ENCODE results near the gene NEMP2.

The NEMP2 gene, protein sequence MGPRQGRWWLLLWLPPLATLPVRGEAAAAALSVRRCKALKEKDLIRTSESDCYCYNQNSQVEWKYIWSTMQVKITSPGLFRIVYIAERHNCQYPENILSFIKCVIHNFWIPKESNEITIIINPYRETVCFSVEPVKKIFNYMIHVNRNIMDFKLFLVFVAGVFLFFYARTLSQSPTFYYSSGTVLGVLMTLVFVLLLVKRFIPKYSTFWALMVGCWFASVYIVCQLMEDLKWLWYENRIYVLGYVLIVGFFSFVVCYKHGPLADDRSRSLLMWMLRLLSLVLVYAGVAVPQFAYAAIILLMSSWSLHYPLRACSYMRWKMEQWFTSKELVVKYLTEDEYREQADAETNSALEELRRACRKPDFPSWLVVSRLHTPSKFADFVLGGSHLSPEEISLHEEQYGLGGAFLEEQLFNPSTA

DNA sequence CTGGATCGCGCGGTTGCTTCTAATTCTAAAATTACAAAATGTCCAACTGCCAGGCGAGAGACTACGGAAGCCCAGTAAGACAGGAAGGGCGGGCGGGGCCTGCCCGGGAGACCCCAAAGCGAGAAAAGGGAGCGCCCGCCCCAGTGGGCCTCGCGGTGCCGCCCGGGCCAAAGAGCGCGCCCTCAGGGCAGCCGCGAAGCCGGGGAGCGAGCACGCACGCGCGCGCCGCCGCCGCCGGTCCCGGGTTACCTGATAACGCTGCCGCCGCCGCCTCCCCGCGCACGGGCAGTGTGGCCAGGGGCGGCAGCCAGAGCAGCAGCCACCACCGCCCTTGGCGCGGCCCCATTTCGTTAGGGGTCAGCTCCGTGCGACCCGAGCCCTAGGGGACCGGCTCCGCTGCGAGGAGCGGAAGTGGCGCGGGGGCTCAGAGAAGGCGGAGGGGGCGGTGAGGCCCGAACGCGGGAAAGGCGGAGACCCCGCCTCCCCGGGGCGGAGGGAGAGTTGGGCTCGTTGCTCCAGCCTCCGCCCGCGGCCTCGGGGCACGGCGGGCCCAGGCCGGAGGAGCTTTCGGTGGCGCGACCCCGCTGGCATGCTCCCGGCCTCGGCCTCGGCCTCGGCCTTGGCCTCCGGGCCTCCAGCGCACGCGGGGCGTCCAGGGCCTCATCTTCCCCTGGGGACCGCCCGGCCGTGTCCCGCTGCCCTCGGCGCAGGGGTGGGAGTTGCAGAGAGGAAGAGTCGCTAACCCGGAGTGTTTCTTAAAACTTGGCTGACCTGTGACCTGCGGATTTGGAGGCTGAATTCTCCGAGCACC, at the start of gene NEMP2:
Gene NEMP2 (minus strand): TSS at position 413 of the 811 bp plus-strand sequence. CDS start 67 bp downstream, at position 346.
- Mint-ChIP-seq H3K36me3 (ENCODE audit: low read depth) (peaks cover 55% of the 10 kb centered on the region), H3K9me3 (peaks cover 29% of the 10 kb centered on the region), H3K27me3 (no peaks in the 10 kb centered on the region), H3K4me3 (peak within 1 kb of the TSS; percentile 96), H3K27ac (peak within 1 kb of the TSS; percentile 100), H3K4me1 (ENCODE audit: low read depth) (peaks cover 61% of the 10 kb centered on the region)
- peak; percentile 93 for DNase-seq

DNA sequence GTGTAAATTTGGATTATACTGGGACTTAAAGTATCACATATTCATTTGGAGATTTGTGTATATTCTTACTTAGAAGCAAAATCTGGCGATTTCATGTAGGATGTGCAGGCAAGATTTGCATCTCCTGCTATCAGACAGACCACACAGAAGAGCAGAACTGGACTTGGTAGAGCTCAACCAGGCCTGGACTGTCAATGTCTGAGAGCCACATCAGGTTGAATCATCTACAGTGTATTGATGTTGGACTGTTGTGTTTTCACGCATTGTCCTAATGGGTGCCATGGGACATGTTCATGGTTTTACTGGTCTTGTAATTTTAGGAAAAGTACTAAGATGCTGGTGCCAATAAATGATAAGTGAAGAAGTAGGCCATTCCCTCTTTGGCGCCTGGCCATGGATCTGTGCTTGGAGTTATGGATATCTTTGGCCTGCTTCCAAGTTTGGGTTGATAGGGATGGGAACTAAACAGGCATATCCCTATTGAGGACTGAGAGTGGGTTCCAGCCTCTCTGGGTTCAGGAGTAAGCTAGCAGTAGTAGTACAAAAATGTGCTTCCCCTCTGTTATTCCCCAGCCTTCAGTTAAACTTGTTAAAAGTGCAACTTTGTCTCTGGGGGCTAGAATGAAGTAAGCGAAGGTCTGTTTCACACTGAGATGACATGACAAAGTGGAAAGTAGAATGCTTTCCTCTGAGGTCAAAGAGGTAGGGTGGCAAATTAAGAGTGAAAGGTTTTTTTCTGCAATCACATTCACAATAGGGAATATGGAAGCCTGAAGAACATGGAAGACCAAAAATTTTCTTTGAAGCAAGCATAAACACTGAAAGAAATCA, 49.2 kb upstream of the NEMP2 start:
- DNase-seq, result no peak
- H3K36me3 Mint-ChIP-seq (ENCODE audit: low read depth), result no peaks in the 10 kb centered on the region
- H3K9me3 Mint-ChIP-seq, result no peaks in the 10 kb centered on the region
- peaks cover 11% of the 10 kb centered on the region for H3K4me1 Mint-ChIP-seq (ENCODE audit: low read depth)
- no peak overlapping the region for H3K27ac Mint-ChIP-seq
- no peak overlapping the region for H3K4me3 Mint-ChIP-seq
- no peaks in the 10 kb centered on the region for H3K27me3 Mint-ChIP-seq

DNA sequence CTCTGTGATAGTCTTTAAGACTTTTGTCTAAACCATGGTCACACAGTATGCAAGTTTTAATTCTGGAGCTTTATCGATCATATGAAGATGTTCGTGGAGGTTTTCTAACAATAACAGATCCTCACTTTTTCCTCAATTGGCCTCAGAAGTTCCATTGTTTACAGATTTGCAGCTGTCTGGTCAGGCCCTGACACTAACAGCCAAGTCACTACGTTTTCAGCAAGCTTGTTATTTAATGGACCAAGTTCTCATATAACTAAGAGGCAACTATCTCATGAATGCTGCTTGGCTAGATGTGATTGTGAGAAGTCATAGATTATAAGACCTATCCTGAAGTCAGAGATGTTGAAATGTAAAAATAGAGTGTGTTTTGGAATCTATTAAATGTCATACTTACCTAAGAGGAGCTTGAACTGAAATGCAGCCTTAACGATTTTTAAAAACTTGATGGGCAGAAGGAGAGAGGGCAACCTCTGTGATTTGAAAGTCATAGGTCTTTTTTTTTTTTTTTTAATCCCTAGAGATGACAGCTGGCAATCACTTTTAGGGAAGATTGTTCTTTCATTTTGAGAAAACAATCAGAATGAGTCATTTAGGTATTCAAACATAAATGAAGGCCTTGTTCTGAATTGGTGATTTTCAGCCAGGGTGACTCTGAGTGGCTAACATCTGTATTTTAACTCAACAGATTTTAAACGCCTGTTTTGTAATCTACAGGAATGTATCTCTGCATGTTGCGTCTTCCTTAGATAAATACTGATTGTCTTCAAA, 48.4 kb upstream of the NEMP2 start:
- Mint-ChIP-seq H3K27me3 (no peaks in the 10 kb centered on the region), H3K36me3 (ENCODE audit: low read depth) (no peaks in the 10 kb centered on the region), H3K4me3 (no peak overlapping the region), H3K4me1 (ENCODE audit: low read depth) (peaks cover 19% of the 10 kb centered on the region), H3K27ac (no peak overlapping the region), H3K9me3 (no peaks in the 10 kb centered on the region)
- DNase-seq, result no peak

DNA sequence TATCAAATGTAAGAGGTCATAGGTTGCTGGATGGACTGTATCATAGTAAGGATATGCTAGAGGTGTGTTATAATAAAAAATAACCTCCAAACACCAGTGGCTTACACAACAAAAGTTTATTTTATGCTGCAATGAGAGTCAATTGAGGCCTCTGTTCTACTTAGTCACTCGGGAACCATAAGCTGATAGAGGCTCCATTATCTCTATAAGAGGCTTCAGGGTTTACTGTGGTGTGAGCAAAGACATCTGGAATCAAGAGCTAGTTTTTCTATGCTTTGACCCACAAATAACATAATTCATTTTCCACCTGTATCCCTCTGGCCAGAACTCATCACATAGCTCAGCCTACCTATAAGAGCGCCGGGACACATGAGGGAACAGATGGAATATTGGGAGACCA, 47.5 kb upstream of the NEMP2 start:
- H3K27ac Mint-ChIP-seq, result no peak overlapping the region

DNA sequence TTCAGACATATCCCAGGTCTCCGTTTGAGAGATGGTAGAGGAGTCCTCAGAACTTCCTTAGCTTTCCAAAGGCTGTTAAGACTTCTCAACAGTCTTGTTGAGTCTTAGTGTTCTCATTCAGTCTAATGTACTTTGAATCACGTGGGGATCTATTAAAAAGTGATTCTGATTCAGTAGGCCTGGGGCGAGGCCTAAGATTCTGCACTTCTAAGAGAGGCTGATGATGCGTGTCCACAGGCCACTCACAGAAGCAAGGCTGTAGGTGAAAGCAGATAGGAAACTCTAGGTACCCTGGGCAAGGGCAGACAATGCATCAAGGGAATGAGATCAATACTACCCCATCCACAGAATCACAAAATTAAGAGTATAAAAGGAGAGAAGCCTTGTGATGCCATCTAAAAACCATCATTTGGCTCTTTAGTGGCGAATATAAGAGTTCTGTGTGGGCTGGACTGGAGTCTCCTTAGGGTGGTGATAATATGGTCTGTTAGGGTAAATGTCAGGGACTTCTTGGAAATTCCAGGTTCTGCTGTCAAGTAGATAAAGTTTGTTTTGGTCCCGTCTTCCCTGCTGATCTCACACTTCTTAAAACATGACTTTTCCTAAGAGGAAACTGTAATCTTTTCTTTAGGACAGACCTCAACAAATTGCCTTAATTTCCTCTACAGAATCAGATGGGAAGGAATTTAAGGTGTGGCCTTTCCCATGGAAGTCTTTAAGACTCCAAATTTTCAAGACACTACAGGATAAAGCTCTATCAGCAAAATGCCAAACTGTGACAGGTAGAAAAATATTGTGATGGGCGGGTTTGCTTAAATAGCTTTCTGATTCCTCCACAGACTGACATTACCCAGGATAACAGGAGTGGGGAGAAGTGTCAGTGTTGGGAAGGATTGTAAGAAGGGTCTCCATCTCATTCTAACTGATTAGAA, 45.7 kb upstream of the NEMP2 start:
- no peak overlapping the region for H3K4me3 Mint-ChIP-seq
- no peaks in the 10 kb centered on the region for H3K27me3 Mint-ChIP-seq
- no peaks in the 10 kb centered on the region for H3K36me3 Mint-ChIP-seq (ENCODE audit: low read depth)
- DNase-seq, result no peak
- H3K4me1 Mint-ChIP-seq (ENCODE audit: low read depth), result peaks cover 30% of the 10 kb centered on the region
- H3K9me3 Mint-ChIP-seq, result no peaks in the 10 kb centered on the region
- H3K27ac Mint-ChIP-seq, result no peak overlapping the region

More for the DNA sequence above, 47.5 kb upstream of the NEMP2 start:
- H3K4me3 Mint-ChIP-seq, result no peak overlapping the region
- H3K9me3 Mint-ChIP-seq, result no peaks in the 10 kb centered on the region
- peaks cover 21% of the 10 kb centered on the region for H3K4me1 Mint-ChIP-seq (ENCODE audit: low read depth)
- DNase-seq, result no peak
- no peaks in the 10 kb centered on the region for H3K27me3 Mint-ChIP-seq
- no peaks in the 10 kb centered on the region for H3K36me3 Mint-ChIP-seq (ENCODE audit: low read depth)

DNA sequence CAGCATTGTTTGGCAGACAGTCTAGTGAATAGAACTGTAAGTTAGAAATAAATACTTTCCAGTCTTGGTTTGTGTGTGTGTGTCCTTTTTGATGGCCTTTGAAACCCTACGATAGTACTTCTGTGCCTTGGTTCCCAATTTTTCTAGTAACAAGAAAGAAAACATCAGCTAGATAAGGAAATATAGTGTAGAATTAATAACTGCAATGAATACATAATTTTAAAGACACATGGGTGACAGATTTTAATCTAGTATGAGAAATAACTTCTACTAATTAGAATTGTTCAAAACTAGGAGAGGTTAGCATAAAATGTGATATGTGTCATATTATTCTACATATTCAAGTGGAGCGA, 44.5 kb upstream of the NEMP2 start:
- DNase-seq, result no peak
- Mint-ChIP-seq H3K4me3 (no peak overlapping the region), H3K9me3 (no peaks in the 10 kb centered on the region), H3K27ac (no peak overlapping the region), H3K36me3 (ENCODE audit: low read depth) (no peaks in the 10 kb centered on the region), H3K4me1 (ENCODE audit: low read depth) (peaks cover 33% of the 10 kb centered on the region), H3K27me3 (no peaks in the 10 kb centered on the region)

DNA sequence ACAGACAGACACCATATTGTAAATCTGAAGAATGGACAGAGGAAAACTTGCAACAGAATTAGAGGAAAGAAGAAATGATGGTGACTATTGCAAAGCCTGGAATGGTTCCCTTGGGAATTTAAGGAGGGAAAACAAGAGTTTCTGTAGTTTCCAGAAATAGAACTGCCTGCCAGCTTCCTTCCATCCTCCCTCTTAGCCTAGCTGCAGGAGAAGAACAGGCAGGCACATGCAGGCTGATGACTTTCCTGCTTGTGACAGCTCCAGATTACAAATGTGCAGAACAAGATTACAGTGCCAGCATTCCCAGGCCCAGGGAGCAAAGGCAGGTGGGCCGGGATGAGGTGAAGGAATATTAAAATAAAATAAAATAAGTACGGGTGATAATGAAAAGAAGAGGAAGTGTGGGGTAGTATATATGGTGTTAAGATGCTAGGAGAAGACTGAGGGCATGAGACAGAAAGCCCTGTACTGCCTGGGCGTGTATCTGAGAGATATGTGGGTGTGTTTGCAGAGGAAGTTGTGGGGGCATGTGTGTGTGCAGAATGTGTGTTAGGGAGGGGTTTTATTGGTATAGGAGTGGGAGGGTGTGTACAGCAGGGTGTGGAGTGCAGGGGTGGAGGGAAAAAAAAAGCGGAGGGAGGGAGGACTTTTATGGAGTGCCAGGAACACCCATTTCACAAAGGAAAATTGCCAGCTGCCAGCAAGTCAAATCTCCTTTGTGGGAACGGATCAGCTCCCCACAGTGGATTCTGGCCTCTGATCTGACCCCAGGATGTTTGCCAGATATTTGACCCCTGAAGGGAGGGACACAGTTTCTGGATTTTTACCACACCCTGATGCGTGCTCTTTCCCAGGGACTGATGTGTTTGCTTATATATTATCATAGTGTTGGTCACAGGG, 43.9 kb upstream of the NEMP2 start:
- H3K27me3 Mint-ChIP-seq, result no peaks in the 10 kb centered on the region
- DNase-seq, result no peak
- H3K36me3 Mint-ChIP-seq (ENCODE audit: low read depth), result no peaks in the 10 kb centered on the region
- H3K4me1 Mint-ChIP-seq (ENCODE audit: low read depth), result peaks cover 31% of the 10 kb centered on the region
- no peak overlapping the region for H3K27ac Mint-ChIP-seq
- H3K9me3 Mint-ChIP-seq, result no peaks in the 10 kb centered on the region
- H3K4me3 Mint-ChIP-seq, result no peak overlapping the region

DNA sequence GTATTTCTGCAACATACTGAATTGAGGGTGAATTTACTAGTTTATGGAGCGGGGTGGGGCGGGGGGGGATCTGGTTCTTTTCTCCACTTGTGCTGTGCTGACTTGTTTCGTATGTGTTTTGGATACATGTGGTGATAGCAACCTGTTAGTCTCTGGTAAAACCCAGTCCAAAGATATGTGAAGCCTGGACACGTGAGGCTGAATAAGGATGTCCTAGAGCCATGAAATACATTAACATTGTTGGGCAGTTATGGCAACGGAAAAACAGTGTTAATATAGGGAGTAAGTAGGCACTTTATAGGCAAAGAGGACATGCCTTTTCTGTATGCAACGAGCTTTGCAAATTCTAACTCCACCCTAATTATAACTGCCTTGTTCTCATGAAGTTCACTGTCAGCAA, 42.1 kb upstream of the NEMP2 start:
- no peak overlapping the region for H3K27ac Mint-ChIP-seq
- no peak for DNase-seq
- H3K9me3 Mint-ChIP-seq, result no peaks in the 10 kb centered on the region
- no peaks in the 10 kb centered on the region for H3K27me3 Mint-ChIP-seq
- no peaks in the 10 kb centered on the region for H3K36me3 Mint-ChIP-seq (ENCODE audit: low read depth)
- H3K4me3 Mint-ChIP-seq, result no peak overlapping the region
- peaks cover 28% of the 10 kb centered on the region for H3K4me1 Mint-ChIP-seq (ENCODE audit: low read depth)

DNA sequence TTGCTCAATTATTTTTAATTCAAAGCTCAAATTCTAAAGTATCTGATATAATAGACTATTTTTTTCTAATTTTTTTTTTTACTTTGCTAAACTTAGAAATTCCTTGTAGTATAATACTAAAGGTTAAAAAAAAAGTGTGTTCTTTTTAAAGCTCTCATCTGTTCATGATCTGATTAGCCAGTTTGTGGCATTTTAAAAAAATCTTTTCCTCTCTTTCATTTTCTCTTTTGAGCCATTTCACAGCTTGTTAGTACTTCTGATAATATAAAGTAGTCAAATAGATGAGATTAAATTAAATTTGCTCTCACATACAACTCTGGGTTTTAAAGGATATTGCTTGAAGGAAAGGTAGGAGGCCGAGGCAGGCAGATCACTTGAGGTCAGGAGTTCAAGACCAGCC, 40.7 kb upstream of the NEMP2 start:
- Mint-ChIP-seq H3K36me3 (ENCODE audit: low read depth) (no peaks in the 10 kb centered on the region), H3K27me3 (no peaks in the 10 kb centered on the region)

DNA sequence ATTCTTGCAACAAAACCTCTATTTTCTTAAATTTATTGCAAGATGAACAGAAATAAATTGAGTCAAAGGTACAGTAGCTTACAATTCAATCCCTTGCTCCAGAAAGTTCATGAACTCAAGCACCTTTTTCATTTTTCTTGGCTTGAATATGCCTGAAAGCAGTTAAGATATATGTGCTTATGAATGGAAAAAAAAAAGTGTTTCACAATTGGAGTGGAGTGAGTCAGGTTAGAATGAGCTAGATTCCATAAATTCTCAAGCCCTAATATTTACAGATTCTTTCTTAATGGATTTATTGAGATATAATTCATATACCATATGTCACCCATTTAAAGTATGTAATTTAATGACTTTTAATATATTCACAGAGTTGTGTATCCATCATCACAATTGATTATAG, 39.6 kb upstream of the NEMP2 start:
- no peaks in the 10 kb centered on the region for H3K9me3 Mint-ChIP-seq
- H3K27me3 Mint-ChIP-seq, result no peaks in the 10 kb centered on the region
- DNase-seq, result no peak
- H3K4me1 Mint-ChIP-seq (ENCODE audit: low read depth), result peaks cover 35% of the 10 kb centered on the region
- H3K4me3 Mint-ChIP-seq, result no peak overlapping the region
- H3K36me3 Mint-ChIP-seq (ENCODE audit: low read depth), result no peaks in the 10 kb centered on the region
- H3K27ac Mint-ChIP-seq, result no peak overlapping the region

More for the DNA sequence above, 40.7 kb upstream of the NEMP2 start:
- no peaks in the 10 kb centered on the region for H3K9me3 Mint-ChIP-seq
- no peak for DNase-seq
- H3K27ac Mint-ChIP-seq, result no peak overlapping the region
- peaks cover 32% of the 10 kb centered on the region for H3K4me1 Mint-ChIP-seq (ENCODE audit: low read depth)
- no peak overlapping the region for H3K4me3 Mint-ChIP-seq

DNA sequence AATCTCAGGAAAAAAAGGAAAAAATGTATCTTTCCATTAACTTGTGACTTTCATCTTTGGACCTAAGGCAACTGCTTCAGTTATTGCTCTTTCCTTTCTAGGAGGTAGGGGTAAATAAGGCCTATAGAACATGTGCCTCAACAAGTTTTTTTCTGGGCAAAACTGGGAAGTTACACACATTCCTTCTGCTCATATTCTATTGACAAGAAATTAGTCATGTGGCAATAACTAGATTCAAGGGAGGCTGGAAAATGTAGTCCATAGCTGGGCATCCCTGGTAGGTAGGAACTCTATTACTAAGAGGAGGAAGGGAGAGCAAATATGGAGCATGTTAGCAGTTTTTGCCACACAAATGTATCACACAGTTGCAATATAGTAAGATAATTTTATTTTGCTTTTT, 37.7 kb upstream of the NEMP2 start:
- no peak overlapping the region for H3K4me3 Mint-ChIP-seq
- peaks cover 8% of the 10 kb centered on the region for H3K9me3 Mint-ChIP-seq
- peaks cover 21% of the 10 kb centered on the region for H3K4me1 Mint-ChIP-seq (ENCODE audit: low read depth)
- no peaks in the 10 kb centered on the region for H3K27me3 Mint-ChIP-seq
- no peak for DNase-seq
- H3K27ac Mint-ChIP-seq, result no peak overlapping the region
- peaks cover under 1% of the 10 kb centered on the region for H3K36me3 Mint-ChIP-seq (ENCODE audit: low read depth)

DNA sequence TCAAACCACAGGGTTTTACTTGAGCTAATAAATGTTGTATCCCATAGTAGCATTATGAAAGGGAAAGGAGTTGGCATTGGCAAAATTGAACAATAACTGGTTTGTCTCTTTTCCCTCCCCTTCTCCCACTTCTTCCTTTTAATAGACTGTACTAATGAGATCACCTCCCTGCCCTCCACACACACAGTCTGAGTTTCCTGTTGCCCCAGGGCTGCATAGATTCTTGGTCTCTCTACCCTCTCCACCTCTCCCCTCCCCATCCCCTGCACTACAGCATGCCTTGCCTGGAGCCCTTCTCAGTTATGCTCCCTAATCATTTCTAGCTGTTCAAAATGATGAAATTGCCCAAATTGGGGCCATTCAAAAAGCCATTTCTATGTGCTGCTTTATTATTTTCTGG, 37.2 kb upstream of the NEMP2 start:
- H3K9me3 Mint-ChIP-seq, result peaks cover 13% of the 10 kb centered on the region
- H3K27me3 Mint-ChIP-seq, result no peaks in the 10 kb centered on the region
- peaks cover 3% of the 10 kb centered on the region for H3K36me3 Mint-ChIP-seq (ENCODE audit: low read depth)
- H3K4me3 Mint-ChIP-seq, result no peak overlapping the region
- peaks cover 19% of the 10 kb centered on the region for H3K4me1 Mint-ChIP-seq (ENCODE audit: low read depth)
- no peak for DNase-seq
- H3K27ac Mint-ChIP-seq, result no peak overlapping the region
